CD14-positive monocyte (primary cell): ENCODE results near the gene NPY. TPM values are rescaled to one million over a fixed set of nuclear protein-coding genes. Genes with fewer than 3 reads are reported as not detected.

Source experiments
- DNase-seq, 3 donors: peaks; one replicate each; pipeline ENCODE4 v3.0.0-alpha.2; 2011 to 2022
- H2AFZ ChIP-seq: 2 replicates; pipeline ENCODE4 v1.6.0; 2012; ENCODE audit warnings: mild to moderate bottlenecking, low read depth, low read length, inconsistent platforms; ENCODE audit not compliant: insufficient read depth, poor library complexity, severe bottlenecking
- H3K27ac ChIP-seq, 2 donors: 1 replicate in 1 of 2; 2 replicates in 1 of 2; pipeline ENCODE4 v1.5.1; 2012 to 2013; ENCODE audit warnings: low read length in 2 of 2, control low read depth in 1 of 2, inconsistent platforms in 1 of 2, low read depth in 1 of 2, mild to moderate bottlenecking in 1 of 2
- H3K27me3 ChIP-seq, 2 donors: one replicate each; pipeline versions ENCODE4 v1.6.0 to v1.6.1; 2011 to 2013; ENCODE audit warnings: low read length in 2 of 2; ENCODE audit not compliant: control insufficient read depth in 2 of 2, insufficient read depth in 2 of 2
- H3K36me3 ChIP-seq, 2 donors: replicated peaks in 1 of 2; 1 replicate in 1 of 2; 2 replicates in 1 of 2; pipeline versions ENCODE4 v1.5.1 to v1.6.1; 2012 to 2013; ENCODE audit warnings: low read length in 2 of 2, control low read depth in 1 of 2, inconsistent platforms in 1 of 2, mild to moderate bottlenecking in 1 of 2; ENCODE audit not compliant: insufficient read depth in 2 of 2, control insufficient read depth in 1 of 2
- H3K4me1 ChIP-seq, 2 donors: 1 replicate in 1 of 2; 2 replicates in 1 of 2; pipeline versions ENCODE4 v1.5.1 to v1.6.1; 2012 to 2013; ENCODE audit warnings: low read length in 2 of 2, control low read depth in 1 of 2, inconsistent platforms in 1 of 2, mild to moderate bottlenecking in 1 of 2, moderate library complexity in 1 of 2; ENCODE audit not compliant: insufficient read depth in 2 of 2, control insufficient read depth in 1 of 2
- H3K4me2 ChIP-seq: replicated peaks from 2 replicates; pipeline ENCODE3; 2012; ENCODE audit warnings: low read length, moderate library complexity, mild to moderate bottlenecking; ENCODE audit not compliant: poor library complexity, severe bottlenecking; ENCODE audit errors: extremely low read depth
- H3K4me3 ChIP-seq, 3 experiments: fragments of 200-600 bp in 1 of 3; sonication (generic) in 1 of 3; replicated peaks in 1 of 3; 1 replicate in 2 of 3; 2 replicates in 1 of 3; pipeline ENCODE4 v1.5.1; 2011 to 2013; ENCODE audit warnings: low read length in 3 of 3, mild to moderate bottlenecking in 3 of 3, control low read depth in 2 of 3, low read depth in 2 of 3, inconsistent platforms in 1 of 3, moderate library complexity in 1 of 3
- H3K79me2 ChIP-seq: 2 replicates; pipeline ENCODE4 v1.6.0; 2012; ENCODE audit warnings: mild to moderate bottlenecking, control low read depth, inconsistent platforms, low read length, moderate library complexity; ENCODE audit not compliant: insufficient read depth
- H3K9ac ChIP-seq: 2 replicates; pipeline ENCODE4 v1.6.0; 2017; ENCODE audit warnings: low read length, mild to moderate bottlenecking; ENCODE audit not compliant: insufficient read depth, poor library complexity, severe bottlenecking
- H3K9me3 ChIP-seq, 2 donors: replicated peaks in 1 of 2; 1 replicate in 1 of 2; 2 replicates in 1 of 2; pipeline versions ENCODE4 v1.5.1 to v1.6.1; 2012 to 2013; ENCODE audit warnings: low read length in 2 of 2, control low read depth in 1 of 2; ENCODE audit not compliant: control insufficient read depth in 1 of 2, insufficient read depth in 1 of 2
- H4K20me1 ChIP-seq: 2 replicates; pipeline ENCODE4 v1.6.0; 2012; ENCODE audit warnings: mild to moderate bottlenecking, low read length, control low read depth, moderate library complexity; ENCODE audit not compliant: insufficient read depth
- H3K27ac Mint-ChIP-seq, 7 donors: one replicate each; pipeline ENCODE4 v1.8.0; 2020; ENCODE audit warnings: mild to moderate bottlenecking in 7 of 7, mixed read lengths in 7 of 7, moderate library complexity in 6 of 7, inconsistent platforms in 2 of 7
- H3K27me3 Mint-ChIP-seq, 3 donors: one replicate each; pipeline ENCODE4 v1.8.0; 2021 to 2022; ENCODE audit warnings: low read depth in 3 of 3, mild to moderate bottlenecking in 3 of 3, mixed read lengths in 3 of 3, moderate library complexity in 3 of 3, inconsistent platforms in 1 of 3
- H3K36me3 Mint-ChIP-seq, 2 donors: one replicate each; pipeline ENCODE4 v1.8.0; 2020; ENCODE audit warnings: mixed read lengths in 2 of 2, inconsistent platforms in 1 of 2, mild to moderate bottlenecking in 1 of 2
- H3K4me1 Mint-ChIP-seq: one replicate; pipeline ENCODE4 v1.8.0; 2020; ENCODE audit warnings: mild to moderate bottlenecking, mixed read lengths
- H3K4me3 Mint-ChIP-seq, 2 donors: one replicate each; pipeline ENCODE4 v1.8.0; 2020; ENCODE audit warnings: mild to moderate bottlenecking in 2 of 2, mixed read lengths in 2 of 2, moderate library complexity in 1 of 2
- H3K9me3 Mint-ChIP-seq, 7 donors: one replicate each; pipeline ENCODE4 v1.8.0; 2020 to 2022; ENCODE audit warnings: mixed read lengths in 7 of 7, mild to moderate bottlenecking in 6 of 7, moderate library complexity in 6 of 7, inconsistent platforms in 2 of 7
- WGBS: methylation state at CpG from one replicate; pipeline ENCODE4 v1.1.5; 2013; ENCODE audit warnings: missing lambda C conversion rate; ENCODE audit not compliant: insufficient coverage; 5-methylcytosine and 5-hydroxymethylcytosine counted together
- intact Hi-C, 2 donors: fragments of 100-400 bp; cut with micrococcal nuclease; formaldehyde crosslinking; loops; one replicate each; pipeline versions ENCODE4 v1.15.0 to v1.15.1; 2023
- polyA plus RNA-seq, 3 donors: library from polyadenylated mRNA; depleted of rRNA in 1 of 3; unstranded in 2 of 3; stranded (reverse) in 1 of 3; fragments of 300-500 nt in 2 of 3; fragments of >200 nt in 1 of 3; fragmentation: Illumina TruSeq in 2 of 3; gene quantifications; 1 replicate in 2 of 3; 2 replicates in 1 of 3; pipeline ENCODE4 v1.2.3, GENCODE V29; 2012 to 2021
- TF ChIP-seq, protein P1 (sequence below): fragments of 200-600 bp; IDR thresholded peaks from one replicate; pipeline ENCODE4 v1.8.0; 2022; ENCODE audit warnings: antibody characterized with exemption, mild to moderate bottlenecking

The NPY gene
- polyA plus RNA-seq, 3 donors: not detected

DNA sequence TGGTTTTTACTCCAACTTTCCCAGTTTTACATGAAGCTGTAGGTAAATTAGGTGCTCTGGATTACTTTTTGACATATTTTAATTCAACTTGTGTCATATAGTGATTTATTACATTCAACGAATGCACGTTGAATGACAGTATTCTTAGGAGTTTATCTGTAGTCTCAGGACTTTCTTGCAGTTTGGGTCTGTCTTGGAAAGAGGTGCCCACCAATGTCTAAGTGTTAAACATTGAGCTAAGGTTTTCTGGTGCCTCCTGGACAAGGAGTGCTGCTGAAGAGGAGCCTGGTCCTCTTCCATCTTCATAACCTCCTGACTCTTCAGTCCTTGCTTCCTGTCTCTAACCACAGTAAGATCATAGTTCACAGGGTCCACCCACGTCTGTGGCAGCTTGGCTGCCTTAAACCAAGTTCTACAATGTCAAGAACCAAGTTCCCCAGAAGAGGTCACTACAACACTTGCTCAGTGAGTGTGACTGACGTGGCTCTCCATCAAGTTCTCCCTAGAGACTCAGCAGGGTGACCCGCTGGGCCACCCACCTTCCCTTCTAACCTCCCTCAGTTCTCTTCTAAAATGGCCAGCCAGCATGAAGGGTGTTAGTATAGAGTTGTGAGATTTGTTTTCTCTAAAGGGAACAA is 6.1 kb downstream of the NPY start:
- H3K36me3 ChIP-seq: no peaks in the 10 kb centered on the region
- no peak for DNase-seq
- no peaks in the 10 kb centered on the region for H3K36me3 Mint-ChIP-seq
- no peak overlapping the region for H3K4me2 ChIP-seq
- H3K9me3 ChIP-seq: peaks cover 0 to 5% of the 10 kb centered on the region in 2 donors
- H3K4me3 Mint-ChIP-seq: no peak overlapping the region
- 26% methylated on average over 4 of the region's 5 CpGs for WGBS
- intact Hi-C loops: no loop called here
- H3K9me3 Mint-ChIP-seq: peaks cover 0 to 4% (median 0%) of the 10 kb centered on the region in 7 donors
- peaks cover 23 to 42% (median 32%) of the 10 kb centered on the region in 3 donors for H3K27me3 Mint-ChIP-seq
- no peak overlapping the region for H3K4me3 ChIP-seq
- no peak overlapping the region for H3K9ac ChIP-seq
- H3K27ac Mint-ChIP-seq: no peak overlapping the region
- H4K20me1 ChIP-seq: no peaks in the 10 kb centered on the region
- H3K79me2 ChIP-seq: no peaks in the 10 kb centered on the region
- H3K27ac ChIP-seq: no peak overlapping the region
- H3K4me1 ChIP-seq: no peaks in the 10 kb centered on the region
- peaks cover 2% of the 10 kb centered on the region for H3K4me1 Mint-ChIP-seq
- no peak overlapping the region for H2AFZ ChIP-seq
- peaks cover 26 to 31% of the 10 kb centered on the region in 2 donors for H3K27me3 ChIP-seq
- TF ChIP-seq, protein P1, sequence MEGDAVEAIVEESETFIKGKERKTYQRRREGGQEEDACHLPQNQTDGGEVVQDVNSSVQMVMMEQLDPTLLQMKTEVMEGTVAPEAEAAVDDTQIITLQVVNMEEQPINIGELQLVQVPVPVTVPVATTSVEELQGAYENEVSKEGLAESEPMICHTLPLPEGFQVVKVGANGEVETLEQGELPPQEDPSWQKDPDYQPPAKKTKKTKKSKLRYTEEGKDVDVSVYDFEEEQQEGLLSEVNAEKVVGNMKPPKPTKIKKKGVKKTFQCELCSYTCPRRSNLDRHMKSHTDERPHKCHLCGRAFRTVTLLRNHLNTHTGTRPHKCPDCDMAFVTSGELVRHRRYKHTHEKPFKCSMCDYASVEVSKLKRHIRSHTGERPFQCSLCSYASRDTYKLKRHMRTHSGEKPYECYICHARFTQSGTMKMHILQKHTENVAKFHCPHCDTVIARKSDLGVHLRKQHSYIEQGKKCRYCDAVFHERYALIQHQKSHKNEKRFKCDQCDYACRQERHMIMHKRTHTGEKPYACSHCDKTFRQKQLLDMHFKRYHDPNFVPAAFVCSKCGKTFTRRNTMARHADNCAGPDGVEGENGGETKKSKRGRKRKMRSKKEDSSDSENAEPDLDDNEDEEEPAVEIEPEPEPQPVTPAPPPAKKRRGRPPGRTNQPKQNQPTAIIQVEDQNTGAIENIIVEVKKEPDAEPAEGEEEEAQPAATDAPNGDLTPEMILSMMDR: no peak

DNA sequence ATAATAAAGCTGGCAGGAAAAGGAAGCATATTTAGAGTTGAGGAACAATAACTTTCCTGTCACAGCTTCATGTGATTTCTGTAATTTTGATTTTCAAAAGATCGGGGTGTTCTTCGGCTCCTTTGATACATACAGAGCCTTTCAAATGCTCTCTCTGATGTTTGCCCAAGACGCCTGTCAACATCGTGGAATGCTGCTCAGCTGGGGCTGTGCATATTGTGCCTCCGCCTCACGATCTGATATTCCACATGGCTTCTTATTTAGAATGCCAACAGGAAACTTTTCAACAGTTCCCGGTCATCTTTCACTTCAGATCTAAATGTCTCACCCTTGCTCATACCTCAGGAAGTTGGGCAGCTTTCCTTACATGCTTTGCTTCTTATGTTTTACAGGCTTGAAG is 7.3 kb downstream of the NPY start:
- Histone ChIP-seq H3K36me3 (no peaks in the 10 kb centered on the region), H2AFZ (no peak overlapping the region), H3K4me1 (no peaks in the 10 kb centered on the region), H3K9ac (no peak overlapping the region), H3K4me3 (no peak overlapping the region), H4K20me1 (no peaks in the 10 kb centered on the region), H3K4me2 (no peak overlapping the region), H3K79me2 (no peaks in the 10 kb centered on the region), H3K27ac (no peak overlapping the region), H3K27me3 (peaks cover 15 to 21% of the 10 kb centered on the region in 2 donors), H3K9me3 (no peaks in the 10 kb centered on the region)
- H3K9me3 Mint-ChIP-seq: no peaks in the 10 kb centered on the region
- TF ChIP-seq, protein P1: no peak
- no peak overlapping the region for H3K4me3 Mint-ChIP-seq
- H3K36me3 Mint-ChIP-seq: no peaks in the 10 kb centered on the region
- 75% methylated on average over 7 of the region's 7 CpGs for WGBS
- H3K4me1 Mint-ChIP-seq: peaks cover 2% of the 10 kb centered on the region
- DNase-seq: no peak
- no peak overlapping the region for H3K27ac Mint-ChIP-seq
- intact Hi-C loops: no loop called here
- peaks cover 15 to 33% (median 22%) of the 10 kb centered on the region in 3 donors for H3K27me3 Mint-ChIP-seq
